ENCODE results near the gene HS6ST1. TPM values are rescaled to one million over a fixed set of nuclear protein-coding genes. Genes with fewer than 3 reads are reported as not detected.

Gene HS6ST1
- total and polyA plus RNA-seq, 7 donors = 12.0 to 27.4 (median 17.1) TPM

GRCh38 chr2:128228894-128229293 lies 89.8 kb downstream of the HS6ST1 start:
- DNase-seq = no peak
- TF ChIP-seq POLR2AphosphoS5 (IDR thresholded peaks at IDR 0.05) (no peak), EP300 (IDR thresholded peaks at IDR 0.05) (no peak), POLR2A (IDR thresholded peaks at IDR 0.05) (no peak), CTCF (IDR thresholded peaks at IDR 0.05) (no peak)
- H3K27ac ChIP-seq = no peak overlapping the region
- intact Hi-C loops (cut with DNase I) = no loop called here
- H3K4me3 ChIP-seq = no peak overlapping the region
- no peaks in the 10 kb centered on the region for H3K36me3 ChIP-seq
- no peaks in the 10 kb centered on the region for H3K9me3 ChIP-seq
- no peaks in the 10 kb centered on the region for H3K27me3 ChIP-seq
- H3K4me1 ChIP-seq = peaks cover 0 to 9% (median 7%) of the 10 kb centered on the region in 4 donors

DNA sequence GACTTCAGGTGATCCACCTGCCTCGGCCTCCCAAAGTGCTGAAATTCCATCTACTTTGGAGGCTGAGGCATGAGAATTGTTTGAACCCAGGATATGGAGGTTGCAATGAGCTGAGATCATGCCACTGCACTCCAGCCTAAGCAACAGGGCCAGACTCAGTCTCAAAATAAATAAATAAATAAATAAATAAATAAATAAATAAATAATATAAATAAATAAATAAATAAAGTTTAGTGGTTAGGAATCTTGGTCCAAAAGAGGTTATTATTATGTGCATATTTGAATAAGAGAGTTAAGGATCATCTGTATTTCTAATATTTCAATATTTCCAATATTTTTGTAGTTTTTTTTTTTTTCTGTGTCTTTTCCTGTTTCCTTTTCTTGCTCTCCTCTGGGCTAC lies 90.8 kb downstream of the HS6ST1 start:
- DNase-seq = no peak
- Histone ChIP-seq H3K4me3 (no peak overlapping the region), H3K9me3 (no peaks in the 10 kb centered on the region), H3K27me3 (no peaks in the 10 kb centered on the region), H3K4me1 (peaks cover 0 to 6% (median 5%) of the 10 kb centered on the region in 4 donors), H3K36me3 (no peaks in the 10 kb centered on the region), H3K27ac (no peak overlapping the region)
- 94% methylated on average over 1 of the region's 1 CpG for WGBS, 2 donors
- intact Hi-C loops (cut with DNase I) = no loop called here
- TF ChIP-seq EP300 (IDR thresholded peaks at IDR 0.05) (no peak), POLR2A (IDR thresholded peaks at IDR 0.05) (no peak), CTCF (IDR thresholded peaks at IDR 0.05) (no peak), POLR2AphosphoS5 (IDR thresholded peaks at IDR 0.05) (no peak)

DNA sequence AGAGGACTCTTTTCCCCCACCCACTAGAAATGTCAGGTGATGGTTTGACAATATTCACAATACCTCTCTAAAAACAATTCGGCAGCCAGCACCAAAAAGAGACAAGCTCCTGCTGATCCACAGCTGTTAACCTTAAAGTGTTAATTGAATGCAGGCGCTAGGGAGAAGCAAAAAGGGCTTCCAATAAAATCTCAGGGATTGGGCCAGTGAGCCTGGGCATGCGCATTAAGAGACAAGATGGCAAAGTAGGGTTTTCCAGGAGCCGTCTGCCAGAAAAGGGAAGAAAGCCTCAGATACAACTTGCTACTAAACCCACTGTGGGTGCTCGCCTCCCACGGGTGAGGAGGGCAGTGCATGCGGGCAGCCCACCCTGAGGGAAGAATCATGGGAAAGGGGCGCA lies 98.8 kb downstream of the HS6ST1 start:
- no peaks in the 10 kb centered on the region for H3K27me3 ChIP-seq
- no peak for DNase-seq
- TF ChIP-seq POLR2AphosphoS5 (IDR thresholded peaks at IDR 0.05) (no peak), POLR2A (IDR thresholded peaks at IDR 0.05) (no peak), EP300 (IDR thresholded peaks at IDR 0.05) (no peak), CTCF (IDR thresholded peaks at IDR 0.05) (no peak)
- H3K4me1 ChIP-seq = no peaks in the 10 kb centered on the region
- WGBS, 2 donors = 88 to 90% methylated on average over 8 of the region's 8 CpGs
- no peaks in the 10 kb centered on the region for H3K36me3 ChIP-seq
- H3K27ac ChIP-seq = no peak overlapping the region
- no peaks in the 10 kb centered on the region for H3K9me3 ChIP-seq
- intact Hi-C loops (cut with DNase I) = no loop called here
- H3K4me3 ChIP-seq = no peak overlapping the region

- H3K27me3 ChIP-seq = no peaks in the 10 kb centered on the region
- no peaks in the 10 kb centered on the region for H3K9me3 ChIP-seq
- TF ChIP-seq POLR2AphosphoS5 (IDR thresholded peaks at IDR 0.05) (no peak), POLR2A (IDR thresholded peaks at IDR 0.05) (no peak), EP300 (IDR thresholded peaks at IDR 0.05) (no peak), CTCF (IDR thresholded peaks at IDR 0.05) (no peak)
- no peak for DNase-seq
- H3K4me3 ChIP-seq = no peak overlapping the region
- intact Hi-C loops (cut with DNase I) = no loop called here
- 30 to 45% methylated on average over 4 of the region's 4 CpGs for WGBS, 2 donors
- H3K4me1 ChIP-seq = no peaks in the 10 kb centered on the region
- no peak overlapping the region for H3K27ac ChIP-seq
- no peaks in the 10 kb centered on the region for H3K36me3 ChIP-seq
Measured at GRCh38 chr2:128217671-128218070, 101.0 kb downstream of the HS6ST1 start.

- H3K27me3 ChIP-seq = no peaks in the 10 kb centered on the region
- DNase-seq = no peak
- TF ChIP-seq POLR2A (IDR thresholded peaks at IDR 0.05) = no peak
- no peak for TF ChIP-seq EP300 (IDR thresholded peaks at IDR 0.05)
- no peak for TF ChIP-seq CTCF (IDR thresholded peaks at IDR 0.05)
- TF ChIP-seq POLR2AphosphoS5 (IDR thresholded peaks at IDR 0.05) = no peak
- H3K4me3 ChIP-seq = no peak overlapping the region
- H3K27ac ChIP-seq = no peak overlapping the region
- no peaks in the 10 kb centered on the region for H3K36me3 ChIP-seq
- intact Hi-C loops (cut with DNase I) = no loop called here
- H3K9me3 ChIP-seq = no peaks in the 10 kb centered on the region
- H3K4me1 ChIP-seq = no peaks in the 10 kb centered on the region
- WGBS, 2 donors = 85 to 89% methylated on average over 10 of the region's 10 CpGs
Measured at GRCh38 chr2:128215897-128216642, 102.6 kb downstream of the HS6ST1 start.
